Measurements from ENCODE around the gene OGFOD3.
"Not testable (repeated sequence)": the region's sequence is repeated elsewhere in the genome, so short reads cannot be mapped to it uniquely, and the experiment has no call there.

The OGFOD3 gene

DNA sequence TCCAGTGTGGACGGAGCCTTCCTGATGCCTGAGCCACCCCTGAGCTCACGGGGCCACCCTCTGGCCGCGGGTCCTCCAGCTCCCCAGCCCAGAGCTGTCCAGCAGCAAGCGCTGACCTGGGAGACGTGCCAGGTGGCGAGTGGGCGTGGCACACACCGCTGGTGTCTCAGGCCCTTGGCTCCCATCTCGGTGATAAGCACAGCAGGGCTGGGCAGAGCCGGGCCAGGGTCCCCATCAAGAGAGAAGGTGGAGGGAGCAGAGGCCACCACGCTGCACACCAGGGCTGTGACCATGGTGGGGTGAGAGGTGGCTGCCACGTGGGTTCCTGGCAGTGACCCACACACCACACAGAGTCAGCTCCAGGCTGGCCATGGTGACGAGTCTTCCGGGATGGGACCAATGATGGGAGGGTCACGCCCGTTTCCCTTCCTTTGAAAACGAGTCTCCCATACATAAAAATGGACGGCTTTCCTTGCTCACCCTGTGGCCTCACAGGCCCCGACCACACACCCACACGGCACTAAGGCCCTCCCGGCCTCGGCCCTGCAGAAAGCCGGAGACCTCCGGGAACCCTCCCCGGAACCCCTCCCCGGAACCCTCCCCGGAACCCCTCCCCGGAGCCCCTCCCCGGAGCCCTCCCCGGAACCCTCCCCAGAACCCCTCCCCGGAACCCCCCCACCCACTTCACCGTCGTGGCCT is 30.0 kb downstream of the OGFOD3 start:
- DNase-seq (ENCODE audit: low read depth, low spot score), result no peak

DNA sequence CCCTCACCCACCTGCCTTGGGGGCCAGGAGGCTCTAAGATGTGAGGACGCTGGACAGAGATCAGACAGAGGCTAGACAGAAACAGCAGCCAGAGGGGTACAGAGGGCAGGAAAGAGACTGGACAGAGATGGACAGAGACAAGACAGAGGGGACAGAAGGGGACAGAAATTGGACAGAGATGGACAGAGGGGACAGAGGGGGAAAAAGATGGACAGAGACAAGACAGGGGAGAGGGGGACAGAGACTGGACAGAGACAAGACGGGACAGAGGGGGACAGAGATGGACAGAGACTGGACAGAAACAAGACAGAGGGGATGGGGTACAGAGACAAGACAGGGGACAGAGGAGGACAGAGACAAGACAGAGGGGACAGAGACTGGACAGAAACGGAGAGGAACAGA is 30.7 kb downstream of the OGFOD3 start:
- no peak for DNase-seq (ENCODE audit: low read depth, low spot score)

DNA sequence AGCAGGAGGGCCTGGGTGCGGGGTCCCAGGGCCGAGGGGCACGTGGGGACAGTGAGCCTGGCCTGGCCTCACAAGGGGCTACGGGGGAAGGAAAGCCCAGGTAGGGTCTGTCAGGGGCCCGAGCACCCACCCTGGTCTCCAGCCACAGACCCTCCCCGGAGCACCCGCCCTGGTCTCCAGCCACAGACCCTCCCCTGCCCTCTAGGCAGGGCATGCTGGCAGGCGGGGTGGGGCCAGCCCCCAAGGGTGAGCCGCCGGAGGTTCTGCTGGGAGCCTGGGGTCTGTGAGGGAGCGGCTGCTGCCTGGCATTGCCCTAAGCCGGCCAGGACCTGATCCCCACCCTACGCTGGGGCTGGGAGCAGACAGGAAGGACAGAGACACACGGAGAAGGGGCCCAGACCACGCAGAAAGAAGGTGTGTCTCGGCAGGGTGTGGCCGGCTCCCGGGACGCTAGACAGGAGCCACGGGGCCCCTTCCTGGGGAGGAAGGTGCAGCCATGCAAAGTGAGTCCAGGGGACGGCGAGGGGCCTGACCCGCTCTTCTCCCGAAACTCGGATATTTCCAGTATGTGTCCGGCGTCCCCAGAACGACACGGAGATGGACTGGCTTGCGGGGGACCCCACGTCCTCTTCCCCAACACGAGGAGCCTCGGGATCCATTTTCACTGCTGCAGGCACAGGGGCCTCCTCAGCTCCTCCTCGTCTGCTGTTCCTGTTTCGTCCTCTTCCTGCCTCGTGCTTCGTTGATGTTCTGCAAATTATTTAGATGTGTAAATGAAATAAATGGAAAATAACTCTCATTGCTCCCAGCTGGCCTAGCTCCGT is 31.3 kb downstream of the OGFOD3 start:
- no peak for DNase-seq (ENCODE audit: low read depth, low spot score)

DNA sequence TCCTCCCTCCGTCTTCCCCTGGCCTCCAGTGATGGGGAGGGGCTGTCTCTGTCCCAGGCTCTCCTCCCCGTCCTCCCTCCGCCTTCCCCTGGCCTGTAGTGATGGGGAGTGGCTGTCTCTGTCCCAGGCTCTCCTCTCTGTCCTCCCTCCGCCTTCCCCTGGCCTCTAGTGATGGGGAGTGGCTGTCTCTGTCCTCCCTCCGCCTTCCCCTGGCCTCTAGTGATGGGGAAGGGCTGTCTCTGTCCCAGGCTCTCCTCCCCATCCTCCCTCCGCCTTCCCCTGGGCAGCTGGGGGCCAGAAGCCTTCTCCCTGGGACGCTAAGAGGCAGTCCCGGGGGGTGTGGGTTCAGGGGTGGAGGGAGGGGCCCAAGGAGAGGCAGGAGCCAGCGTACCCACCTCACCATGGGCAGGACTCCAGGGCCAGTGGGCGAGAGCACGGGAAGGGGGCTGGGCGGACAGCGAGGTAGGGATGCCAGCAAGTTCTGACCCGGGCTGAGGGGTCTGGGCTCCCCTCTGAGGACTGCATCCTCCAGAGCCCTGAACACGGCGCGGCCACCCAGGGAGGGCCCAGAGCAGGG is 32.0 kb downstream of the OGFOD3 start:
- DNase-seq (ENCODE audit: low read depth, low spot score), result no peak

DNA sequence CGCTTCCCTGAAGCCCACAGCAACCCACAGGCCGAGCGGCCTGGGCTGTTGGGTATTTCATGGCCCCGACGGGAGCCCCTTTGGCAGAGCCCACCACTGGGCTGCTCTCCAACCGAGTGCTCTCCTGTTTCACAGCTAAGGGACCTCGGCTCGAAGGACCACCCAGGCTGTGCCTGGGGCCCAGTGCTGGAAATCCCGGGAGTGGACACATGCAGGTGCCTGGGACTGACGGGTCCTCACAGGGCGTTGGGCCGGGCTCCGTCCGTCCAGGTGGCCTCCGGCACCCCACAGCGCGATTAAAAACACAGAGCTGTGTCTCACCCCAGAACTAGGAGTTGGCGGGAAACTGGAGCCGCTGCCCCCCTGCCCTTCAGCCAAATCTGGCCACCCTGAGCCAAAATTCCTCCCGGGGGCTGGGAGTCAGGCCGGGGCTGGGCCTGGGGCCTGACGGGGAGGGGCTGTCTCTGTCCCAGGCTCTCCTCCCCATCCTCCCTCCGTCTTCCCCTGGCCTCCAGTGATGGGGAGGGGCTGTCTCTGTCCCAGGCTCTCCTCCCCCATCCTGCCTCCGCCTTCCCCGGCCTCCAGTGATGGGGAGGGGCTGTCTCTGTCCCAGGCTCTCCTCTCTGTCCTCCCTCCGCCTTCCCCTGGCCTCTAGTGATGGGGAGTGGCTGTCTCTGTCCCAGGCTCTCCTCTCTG is 32.7 kb downstream of the OGFOD3 start:
- no peak for DNase-seq (ENCODE audit: low read depth, low spot score)

DNA sequence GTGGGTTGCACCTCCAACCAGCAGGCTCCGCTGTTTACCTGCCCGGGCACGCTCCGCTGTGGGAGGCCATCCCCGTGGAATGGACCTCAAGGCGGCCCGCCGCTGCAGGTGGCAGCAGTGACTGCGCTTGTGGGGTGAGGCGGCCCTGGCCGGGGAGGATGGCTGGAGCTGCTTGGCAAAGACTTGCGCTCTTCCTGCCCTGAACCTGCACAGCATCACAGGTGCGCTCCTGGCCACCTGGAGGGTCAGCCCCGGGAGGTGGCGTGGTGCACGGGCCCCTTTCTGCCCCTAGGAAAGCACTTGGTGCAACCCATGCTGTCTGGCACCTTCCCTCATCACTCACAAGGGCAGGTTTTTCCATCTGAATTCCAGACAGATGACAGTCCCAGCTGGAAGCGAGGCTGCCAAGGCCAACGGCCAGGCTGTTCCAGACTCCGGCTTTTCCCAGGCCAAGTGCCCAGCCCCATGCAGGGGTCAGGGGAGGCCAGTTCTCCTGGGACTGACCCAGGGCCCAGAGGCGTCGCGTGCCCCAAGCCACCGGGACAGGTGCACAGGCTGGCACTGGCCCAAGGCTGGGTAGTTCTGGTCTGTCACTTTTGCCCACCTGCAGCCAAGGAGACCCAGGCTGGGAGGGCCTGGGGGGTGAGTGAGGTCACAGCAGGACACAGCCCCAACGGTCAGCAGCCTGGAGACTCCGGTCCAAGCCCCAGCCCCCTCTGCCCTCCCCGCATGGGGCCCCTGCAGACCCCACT is 33.5 kb downstream of the OGFOD3 start:
- DNase-seq (ENCODE audit: low read depth, low spot score), result no peak

DNA sequence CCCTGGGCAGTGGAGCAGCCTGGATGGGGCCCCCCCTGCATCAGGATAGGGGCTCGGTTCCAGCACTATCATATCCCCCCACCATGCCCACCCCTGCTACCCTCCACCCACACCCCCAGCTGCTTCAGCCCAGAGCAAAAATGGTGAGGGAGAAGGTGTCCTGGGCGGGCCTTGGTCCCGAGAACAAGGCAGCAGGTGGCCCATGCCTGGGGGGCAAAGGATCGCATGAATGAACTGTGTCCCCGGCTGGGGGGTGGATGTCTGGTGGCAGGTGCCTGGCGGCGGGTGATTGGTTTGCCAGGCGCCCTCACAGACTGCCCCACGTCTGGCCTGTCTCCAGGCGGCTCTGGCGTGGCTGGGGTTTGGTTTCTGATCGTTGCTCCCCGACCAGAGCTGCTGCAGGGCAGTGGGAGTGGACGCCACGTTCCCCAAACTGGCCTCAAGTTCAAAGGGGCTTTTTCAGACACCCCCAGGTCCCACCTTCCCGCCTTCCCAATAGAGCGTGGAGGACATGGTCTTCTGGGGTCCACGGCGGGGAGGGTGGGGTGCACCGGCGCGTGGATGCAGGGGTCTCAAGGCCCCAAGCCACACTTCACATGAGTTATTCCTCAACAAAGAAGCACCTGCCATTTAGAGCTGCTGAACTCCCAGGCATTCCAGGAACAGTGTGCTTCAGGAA is 34.2 kb downstream of the OGFOD3 start:
- no peak for DNase-seq (ENCODE audit: low read depth, low spot score)

DNA sequence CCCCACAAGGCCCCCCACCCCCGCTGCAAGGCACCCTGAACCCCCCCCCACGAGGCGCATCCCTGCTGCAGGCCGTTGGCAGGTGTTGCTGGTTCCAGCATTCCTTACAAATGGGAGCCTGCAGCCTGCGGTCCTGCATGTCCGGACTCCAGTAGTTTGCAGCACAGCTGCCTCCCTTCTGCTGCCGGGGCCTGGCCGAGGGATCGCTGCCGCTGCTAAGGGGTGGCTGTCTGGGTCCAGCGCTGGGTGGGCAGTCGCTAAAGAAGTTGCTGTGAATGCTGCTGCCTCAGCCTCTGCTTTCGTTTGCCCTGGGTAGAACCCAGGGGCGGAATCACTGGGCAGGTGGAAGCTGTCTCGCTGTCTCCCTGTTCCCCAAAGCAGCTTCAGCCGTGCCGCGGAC is 35.0 kb downstream of the OGFOD3 start:
- no peak for DNase-seq (ENCODE audit: low read depth, low spot score)

DNA sequence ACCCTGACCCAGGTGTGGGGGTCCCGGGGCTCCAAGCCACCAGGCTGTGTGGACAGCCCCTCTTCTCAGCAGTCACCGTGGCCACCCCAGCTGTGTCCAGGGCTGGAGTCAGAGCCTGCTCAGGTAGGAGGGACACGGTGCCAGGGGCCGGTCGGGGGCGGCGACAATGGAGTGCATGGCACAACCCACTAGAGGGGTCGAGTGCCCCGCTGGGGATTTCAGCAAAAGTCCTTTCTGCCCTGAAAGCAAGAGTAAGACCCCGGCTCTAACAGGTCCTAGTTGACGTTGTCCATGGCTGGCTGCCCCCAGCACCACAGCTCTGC is 35.5 kb downstream of the OGFOD3 start:
- no peak for DNase-seq (ENCODE audit: low read depth, low spot score)

DNA sequence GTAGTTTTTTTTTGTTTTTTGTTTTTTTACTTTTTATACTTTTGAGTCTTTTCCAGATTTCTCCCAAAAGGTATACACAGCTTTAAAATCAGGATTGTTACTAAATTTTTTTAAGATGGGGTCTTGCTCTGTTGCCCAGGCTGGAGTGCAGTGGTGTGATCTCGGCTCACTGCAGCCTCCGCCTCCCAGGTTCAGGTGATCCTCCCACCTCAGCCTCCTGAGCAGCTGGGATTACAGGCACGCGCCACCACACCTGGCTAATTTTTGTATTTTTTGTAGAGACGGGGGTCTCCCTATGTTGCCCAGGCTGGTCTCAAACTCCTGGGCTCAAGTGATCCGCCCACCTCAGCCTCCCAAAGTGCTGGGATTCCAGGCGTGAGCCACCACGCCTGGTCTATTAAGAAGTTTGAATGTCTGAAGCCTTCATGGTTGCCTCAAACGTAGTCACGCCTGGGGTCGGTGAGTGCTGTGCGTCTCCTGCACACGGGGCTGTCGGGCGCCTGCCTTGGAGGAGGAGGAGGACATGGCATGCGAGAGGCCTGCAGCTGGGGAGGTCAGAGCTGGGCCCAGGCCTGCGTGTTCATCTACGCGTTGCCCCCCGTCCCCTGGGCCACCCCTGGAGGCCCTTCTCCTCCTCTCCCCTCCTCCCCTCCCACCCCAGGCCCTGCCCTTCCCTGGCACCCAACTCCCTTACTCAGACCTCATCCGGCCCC is 36.0 kb downstream of the OGFOD3 start:
- DNase-seq (ENCODE audit: low read depth, low spot score), result not testable (repeated sequence)

DNA sequence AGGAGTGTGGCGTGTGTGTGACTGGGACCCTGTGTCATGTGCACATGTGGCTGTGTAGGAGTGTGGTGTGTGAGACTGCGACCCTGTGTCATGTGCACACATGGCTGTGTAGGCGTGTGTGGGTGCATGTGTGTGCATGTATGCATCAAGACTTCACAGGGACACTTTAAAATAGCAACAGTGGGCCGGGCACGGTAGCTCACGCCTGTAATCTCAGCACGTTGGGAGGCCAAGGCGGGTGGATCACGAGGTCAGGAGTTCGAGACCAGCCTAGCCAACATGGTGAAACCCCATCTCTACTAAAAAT is 36.7 kb downstream of the OGFOD3 start:
- not testable (repeated sequence) for DNase-seq (ENCODE audit: low read depth, low spot score)

DNA sequence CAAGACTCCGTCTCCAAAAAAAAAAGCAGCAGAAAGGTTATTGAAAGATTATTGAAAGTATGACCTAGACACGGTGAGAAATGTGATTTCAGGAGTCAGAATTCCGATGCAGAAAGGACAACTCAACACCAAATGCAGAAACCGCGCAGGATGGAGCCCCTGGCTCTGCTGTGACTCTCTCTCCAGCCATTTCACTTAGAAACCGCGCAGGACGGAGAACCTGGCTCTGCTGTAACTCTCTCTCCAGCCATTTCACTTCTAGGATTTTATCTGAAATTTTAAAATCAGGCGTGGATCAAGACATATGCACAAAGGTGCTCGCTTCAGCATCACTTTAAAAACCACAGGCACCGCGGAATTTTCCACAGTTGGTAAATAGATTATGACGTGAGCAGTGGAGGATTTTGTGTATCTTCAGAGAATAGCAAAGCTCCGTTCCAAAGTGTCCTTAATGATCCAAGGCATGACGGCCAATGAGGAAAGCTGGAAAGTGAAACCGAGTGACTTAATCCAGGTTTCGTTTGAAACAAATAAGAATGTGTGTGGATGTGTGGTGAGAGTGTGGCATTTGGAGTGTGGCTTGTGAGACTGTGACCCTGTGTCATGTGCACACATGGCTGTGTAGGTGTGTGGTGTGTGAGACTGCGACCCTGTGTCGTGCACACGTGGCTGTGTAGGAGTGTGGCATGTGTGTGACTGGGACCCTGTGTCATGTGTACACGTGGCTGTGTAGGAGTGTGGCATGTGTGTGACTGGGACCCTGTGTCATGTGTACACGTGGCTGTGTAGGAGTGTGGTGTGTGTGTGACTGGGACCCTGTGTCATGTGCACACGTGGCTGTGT is 37.3 kb downstream of the OGFOD3 start:
- DNase-seq (ENCODE audit: low read depth, low spot score), result no peak

DNA sequence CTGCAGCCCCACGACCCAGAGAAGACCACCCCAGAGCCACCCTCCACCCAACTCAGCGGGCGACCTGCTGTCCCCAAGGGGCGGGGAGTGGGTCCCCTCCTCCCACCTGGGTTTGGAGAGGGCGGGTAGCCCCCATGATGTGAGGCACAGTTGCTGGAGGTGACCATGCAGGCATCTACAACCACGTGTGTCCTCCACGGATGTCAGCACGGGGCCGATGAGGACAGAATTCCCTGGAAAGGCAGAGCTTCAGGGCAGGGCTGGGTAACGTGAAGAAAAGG is 39.7 kb downstream of the OGFOD3 start:
- DNase-seq (ENCODE audit: low read depth, low spot score), result no peak

DNA sequence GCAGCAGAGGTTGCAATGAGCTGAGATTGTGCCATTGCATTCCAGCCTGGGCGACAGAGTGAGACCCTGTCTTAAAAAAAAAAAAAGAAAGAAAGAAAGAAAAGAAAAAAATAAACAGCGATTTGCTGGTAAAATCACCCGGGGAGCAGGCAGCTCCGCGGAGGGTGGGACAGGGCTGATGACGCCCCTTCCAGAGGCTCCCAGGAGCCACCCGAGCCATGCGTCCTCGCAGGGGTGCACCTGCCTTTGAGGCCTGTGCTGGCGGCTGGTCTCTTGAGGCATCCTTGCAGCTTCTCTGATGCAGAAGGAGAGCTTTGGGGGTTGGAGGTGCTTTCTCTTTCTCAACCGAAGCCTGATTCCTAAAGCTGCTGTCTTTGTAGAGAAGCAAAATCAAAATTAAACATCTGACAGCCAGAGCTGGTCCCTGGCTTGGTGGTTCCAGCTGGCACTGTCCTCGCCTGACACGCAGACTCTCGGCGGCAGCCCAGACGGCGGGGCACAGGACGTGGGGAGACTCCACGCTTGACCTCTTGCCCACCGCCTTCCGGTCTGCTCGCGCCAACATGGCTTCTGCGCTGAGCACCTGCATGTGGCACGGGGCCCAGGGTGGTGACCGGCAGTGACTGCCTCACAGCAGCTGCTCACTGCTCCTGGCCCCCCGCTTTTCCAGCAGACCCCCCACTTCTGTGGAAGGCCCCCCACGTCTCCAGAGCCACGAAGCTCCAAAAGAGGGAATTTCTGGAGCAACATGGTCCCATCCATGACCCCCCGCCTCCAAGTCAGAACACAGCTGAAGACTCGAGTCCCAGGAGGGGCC is 40.3 kb downstream of the OGFOD3 start:
- no peak for DNase-seq (ENCODE audit: low read depth, low spot score)

DNA sequence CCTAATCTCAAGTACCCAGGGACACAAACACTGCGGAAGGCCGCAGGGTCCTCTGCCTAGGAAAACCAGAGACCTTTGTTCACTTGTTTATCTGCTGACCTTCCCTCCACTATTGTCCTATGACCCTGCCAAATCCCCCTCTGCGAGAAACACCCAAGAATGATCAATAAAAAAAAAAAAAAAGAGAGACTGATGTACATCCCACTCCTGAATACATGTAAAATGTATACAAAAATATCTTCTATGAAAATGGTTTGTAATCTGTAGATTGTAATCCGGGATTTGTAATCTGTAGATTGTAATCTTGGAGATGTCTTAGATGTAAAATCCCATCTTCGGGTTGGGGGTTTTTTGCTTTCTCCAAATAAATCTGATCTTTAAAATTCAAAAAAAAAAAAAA is 41.1 kb downstream of the OGFOD3 start:
- DNase-seq (ENCODE audit: low read depth, low spot score), result not testable (repeated sequence)

DNA sequence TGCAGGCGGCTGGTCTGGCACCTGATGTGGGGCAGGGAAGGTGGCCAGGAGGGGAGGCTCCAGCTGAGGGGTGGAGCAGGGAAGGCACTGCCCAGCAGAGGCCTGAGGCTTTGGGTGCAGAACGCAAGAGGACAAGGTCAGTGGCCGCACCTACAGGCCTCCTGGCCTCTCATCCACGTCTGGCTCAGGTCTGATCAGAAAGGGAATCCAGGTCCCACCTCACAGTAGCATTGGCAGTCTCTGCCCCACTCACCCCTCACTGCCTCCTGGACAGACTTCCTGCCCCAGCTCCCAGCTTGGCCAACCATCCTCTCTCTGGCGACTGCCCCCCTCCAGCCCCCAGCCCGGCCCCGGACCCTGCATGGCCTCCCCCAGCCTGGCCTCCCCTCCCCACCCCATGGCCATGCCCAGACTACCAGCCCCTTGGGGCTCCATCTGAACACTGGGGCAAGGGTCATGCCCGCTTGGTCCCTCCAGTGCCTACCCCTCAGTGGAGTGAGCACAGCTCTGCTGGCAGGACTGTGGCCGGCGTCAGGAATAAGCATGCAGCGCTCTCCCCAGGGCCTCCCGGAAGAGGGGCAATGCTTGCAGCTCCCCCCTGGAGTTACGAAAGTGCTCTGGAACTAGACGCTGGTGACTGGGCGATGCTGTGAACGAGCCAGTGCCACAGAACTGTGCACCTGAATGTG is 42.2 kb downstream of the OGFOD3 start:
- DNase-seq (ENCODE audit: low read depth, low spot score), result no peak

DNA sequence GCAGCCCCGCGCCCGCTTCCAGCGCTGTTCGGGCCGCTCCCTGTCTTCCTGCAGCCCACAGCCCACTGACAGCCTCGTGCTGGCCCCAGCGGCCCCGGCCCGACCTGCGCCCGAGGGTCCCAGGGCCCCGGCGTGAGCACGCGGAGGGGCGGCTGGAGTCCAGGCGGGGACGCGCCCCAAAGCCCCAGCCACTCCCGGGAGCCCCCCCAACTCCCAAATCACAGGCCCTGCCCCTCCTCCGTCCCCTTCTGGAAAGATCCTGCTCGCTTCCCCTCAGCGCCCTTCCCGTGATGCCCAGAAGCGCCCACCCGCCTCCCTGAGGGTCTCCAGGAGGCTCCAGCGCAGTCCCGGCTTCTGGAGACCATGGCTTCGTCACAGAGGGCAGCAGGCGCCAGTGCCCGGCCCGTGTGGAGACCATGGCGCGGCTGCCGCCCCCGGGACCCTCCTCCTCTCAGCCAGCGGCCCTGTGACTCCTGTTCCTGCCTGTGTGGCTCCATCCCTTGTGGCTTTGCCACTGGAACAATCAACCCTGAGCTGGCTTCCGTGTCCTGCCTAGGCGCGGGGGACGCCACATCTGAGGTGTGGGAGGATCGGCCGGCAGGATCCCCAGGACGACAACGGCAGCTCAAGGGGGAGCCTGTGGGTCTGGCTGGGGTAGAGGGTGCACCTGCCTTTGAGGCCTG is 42.9 kb downstream of the OGFOD3 start:
- no peak for DNase-seq (ENCODE audit: low read depth, low spot score)
